Trophoblast cell (in vitro differentiated cells and primary cell): ENCODE measurements around the gene KCNQ1OT1.

Source experiments
- DNase-seq, 2 donors: peaks; one replicate each; pipeline ENCODE4 v3.0.0-alpha.2; 2016
- H2AFZ ChIP-seq: 2 replicates; pipeline ENCODE4 v1.6.1; 2013; ENCODE audit warnings: low read length, moderate library complexity, mild to moderate bottlenecking; ENCODE audit not compliant: insufficient read depth, poor library complexity
- H2AK5ac ChIP-seq: 2 replicates; pipeline ENCODE4 v1.6.1; 2013; ENCODE audit warnings: mild to moderate bottlenecking, low read length
- H2BK120ac ChIP-seq: 2 replicates; pipeline ENCODE4 v1.6.1; 2013; ENCODE audit warnings: low read length, mild to moderate bottlenecking, moderate library complexity; ENCODE audit not compliant: insufficient read depth, poor library complexity
- H2BK12ac ChIP-seq: 2 replicates; pipeline ENCODE4 v1.6.1; 2013; ENCODE audit warnings: mild to moderate bottlenecking, low read length, moderate library complexity
- H2BK5ac ChIP-seq: 2 replicates; pipeline ENCODE4 v1.6.1; 2013; ENCODE audit warnings: low read length, low read depth, moderate library complexity, mild to moderate bottlenecking; ENCODE audit not compliant: poor library complexity
- H3K14ac ChIP-seq: 2 replicates; pipeline ENCODE4 v1.6.1; 2013; ENCODE audit warnings: mild to moderate bottlenecking, low read length
- H3K18ac ChIP-seq: 2 replicates; pipeline ENCODE4 v1.6.1; 2013; ENCODE audit warnings: mild to moderate bottlenecking, low read length
- H3K23ac ChIP-seq: 2 replicates; pipeline ENCODE4 v1.6.1; 2013; ENCODE audit warnings: low read length
- H3K27ac ChIP-seq: 2 replicates; pipeline ENCODE4 v1.5.1; 2013; ENCODE audit warnings: low read depth, mild to moderate bottlenecking, inconsistent platforms, low read length, moderate library complexity
- H3K27me3 ChIP-seq: 2 replicates; pipeline ENCODE4 v1.6.1; 2013; ENCODE audit warnings: inconsistent platforms, mild to moderate bottlenecking, low read length, moderate library complexity; ENCODE audit not compliant: insufficient read depth
- H3K36me3 ChIP-seq, 2 experiments: 1 replicate in 1 of 2; 2 replicates in 1 of 2; pipeline ENCODE4 v1.6.1; 2013; ENCODE audit warnings: low read length in 2 of 2, mild to moderate bottlenecking in 2 of 2, moderate library complexity in 1 of 2; ENCODE audit not compliant: insufficient read depth in 2 of 2, control insufficient read depth in 1 of 2
- H3K4ac ChIP-seq: 2 replicates; pipeline ENCODE4 v1.6.1; 2013; ENCODE audit warnings: low read depth, mild to moderate bottlenecking, low read length, moderate library complexity
- H3K4me1 ChIP-seq, 2 experiments: 1 replicate in 1 of 2; 2 replicates in 1 of 2; pipeline ENCODE4 v1.6.1; 2013; ENCODE audit warnings: low read length in 2 of 2, mild to moderate bottlenecking in 2 of 2, moderate library complexity in 1 of 2; ENCODE audit not compliant: insufficient read depth in 2 of 2, control insufficient read depth in 1 of 2
- H3K4me2 ChIP-seq: 2 replicates; pipeline ENCODE4 v1.6.1; 2013; ENCODE audit warnings: inconsistent platforms, mild to moderate bottlenecking, low read length, moderate library complexity
- H3K4me3 ChIP-seq: 2 replicates; pipeline ENCODE4 v1.5.1; 2013; ENCODE audit warnings: mild to moderate bottlenecking, low read depth, low read length, inconsistent platforms
- H3K79me1 ChIP-seq: one replicate; pipeline ENCODE4 v1.6.1; 2013; ENCODE audit warnings: low read length
- H3K79me2 ChIP-seq: 2 replicates; pipeline ENCODE4 v1.6.1; 2013; ENCODE audit warnings: low read length, mild to moderate bottlenecking; ENCODE audit not compliant: control insufficient read depth, insufficient read depth, poor library complexity
- H3K9ac ChIP-seq: 2 replicates; pipeline ENCODE4 v1.6.1; 2013; ENCODE audit warnings: mild to moderate bottlenecking, low read length
- H3K9me3 ChIP-seq: 2 replicates; pipeline ENCODE4 v1.6.1; 2013; ENCODE audit warnings: low read depth, mild to moderate bottlenecking, control low read depth, inconsistent platforms, low read length; ENCODE audit not compliant: insufficient read depth
- H4K12ac ChIP-seq: 2 replicates; pipeline ENCODE4 v1.6.1; 2013; ENCODE audit warnings: low read depth, mild to moderate bottlenecking, low read length, moderate library complexity
- H4K8ac ChIP-seq: 2 replicates; pipeline ENCODE4 v1.6.1; 2013; ENCODE audit warnings: low read depth, mild to moderate bottlenecking, low read length, moderate library complexity
- H4K91ac ChIP-seq: one replicate; pipeline ENCODE4 v1.6.1; 2013; ENCODE audit warnings: low read depth, mild to moderate bottlenecking, low read length, moderate library complexity
- WGBS: extraction: QIAGEN DNeasy Blood & Tissue Kit; methylation state at CpG from one replicate; pipeline ENCODE4 v1.1.7; 2013; ENCODE audit warnings: missing lambda C conversion rate; ENCODE audit not compliant: insufficient read length, insufficient coverage; ENCODE audit errors: extremely low coverage; 5-methylcytosine and 5-hydroxymethylcytosine counted together

Gene KCNQ1OT1

DNA sequence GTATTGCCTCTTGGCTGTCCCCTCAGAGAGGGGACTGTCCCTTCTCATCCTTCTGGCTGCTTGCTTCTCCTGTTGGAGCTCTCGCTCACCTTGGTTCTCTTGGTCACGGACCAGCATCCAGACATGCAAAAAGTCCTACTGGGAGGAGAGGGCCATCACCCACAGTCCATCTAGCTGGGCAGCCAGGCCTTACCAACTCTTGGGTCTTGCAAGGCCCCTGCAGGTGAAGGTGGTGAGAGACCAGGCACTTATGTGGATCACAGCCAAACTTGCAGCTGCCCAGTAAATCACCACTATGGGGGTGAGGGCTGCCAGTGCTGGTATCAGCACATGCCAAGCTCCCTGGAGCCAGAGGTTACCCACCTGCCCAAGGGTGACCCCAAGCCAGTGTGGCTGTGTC, 36.3 kb downstream of the KCNQ1OT1 start:
- Histone ChIP-seq H2BK120ac (no peak overlapping the region), H4K91ac (no peak overlapping the region), H2AFZ (no peak overlapping the region), H3K79me2 (no peaks in the 10 kb centered on the region), H4K8ac (no peak overlapping the region), H3K4me3 (no peak overlapping the region), H3K36me3 (peaks cover 12 to 15% of the 10 kb centered on the region in 2 experiments), H2AK5ac (no peak overlapping the region), H2BK12ac (no peak overlapping the region), H3K4me2 (no peak overlapping the region), H3K23ac (no peak overlapping the region), H3K27me3 (no peaks in the 10 kb centered on the region), H3K14ac (no peak overlapping the region), H3K9me3 (peaks cover 23% of the 10 kb centered on the region), H3K27ac (no peak overlapping the region), H3K79me1 (no peaks in the 10 kb centered on the region), H4K12ac (no peak overlapping the region), H3K4ac (no peak overlapping the region), H3K9ac (no peak overlapping the region), H3K4me1 (peaks cover 7% of the 10 kb centered on the region in 2 experiments), H3K18ac (no peak overlapping the region), H2BK5ac (no peak overlapping the region)
- DNase-seq: no peak
- WGBS: no CpG with 5 or more reads among the region's 2 CpGs

DNA sequence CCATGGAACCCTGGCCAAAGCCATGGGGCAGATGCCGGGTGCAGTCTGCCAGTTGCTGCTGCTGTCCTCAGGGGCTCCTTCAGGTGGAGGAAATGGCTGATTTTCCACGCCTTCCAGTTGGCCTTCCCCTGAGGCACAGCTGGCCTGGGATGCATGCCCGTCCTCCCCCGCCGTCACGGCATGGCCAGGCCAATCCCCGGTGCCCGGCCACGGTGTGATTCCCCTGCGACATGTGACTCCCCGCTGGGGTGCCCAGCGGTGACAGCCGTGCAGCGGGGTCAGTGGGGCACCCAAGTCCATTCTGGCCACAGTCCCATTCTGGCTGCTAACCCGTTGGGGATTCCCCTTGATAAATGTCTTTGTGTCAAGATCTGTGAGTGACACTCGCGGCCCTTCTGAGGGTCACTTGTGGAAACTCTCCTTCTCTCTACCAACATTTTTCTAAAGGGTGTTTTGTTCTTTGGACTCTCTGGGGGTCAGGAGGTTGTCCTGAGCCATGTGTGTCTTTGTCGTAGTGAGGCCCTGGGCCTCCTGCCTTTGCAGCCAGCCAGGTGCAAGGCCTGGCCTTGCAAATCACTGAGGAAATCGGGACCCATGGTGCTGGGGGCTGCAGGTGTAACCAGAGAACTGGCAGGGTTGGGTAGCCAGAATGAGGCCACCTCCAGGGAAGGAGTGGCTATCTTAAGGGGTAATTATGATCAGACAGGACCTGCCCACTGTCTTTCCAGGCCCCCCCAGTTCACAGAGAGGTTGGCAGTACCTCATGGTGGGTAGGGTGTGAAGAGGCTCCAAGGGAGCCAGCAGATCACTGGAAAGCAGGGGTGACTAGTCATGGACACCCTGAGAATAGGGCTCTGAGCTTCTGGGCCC, 37.1 kb downstream of the KCNQ1OT1 start:
- Histone ChIP-seq H3K4me2 (no peak overlapping the region), H3K18ac (no peak overlapping the region), H3K79me2 (no peaks in the 10 kb centered on the region), H3K23ac (no peak overlapping the region), H3K4me1 (peaks cover 5 to 7% of the 10 kb centered on the region in 2 experiments), H3K27ac (no peak overlapping the region), H3K14ac (no peak overlapping the region), H3K27me3 (no peaks in the 10 kb centered on the region), H3K9ac (no peak overlapping the region), H3K9me3 (peaks cover 23% of the 10 kb centered on the region), H4K91ac (no peak overlapping the region), H3K4me3 (no peak overlapping the region), H2AK5ac (no peak overlapping the region), H2AFZ (no peak overlapping the region), H2BK12ac (no peak overlapping the region), H3K36me3 (peaks cover 10 to 13% of the 10 kb centered on the region in 2 experiments), H2BK5ac (no peak overlapping the region), H3K79me1 (no peaks in the 10 kb centered on the region), H2BK120ac (no peak overlapping the region), H4K12ac (no peak overlapping the region), H4K8ac (no peak overlapping the region), H3K4ac (no peak overlapping the region)
- no CpG with 5 or more reads among the region's 19 CpGs for WGBS
- DNase-seq: no peak

GRCh38 chr11:2662024-2662312, 37.8 kb downstream of the KCNQ1OT1 start:
- no peak overlapping the region for H3K23ac ChIP-seq
- no peak overlapping the region for H3K4me3 ChIP-seq
- no peak overlapping the region for H4K12ac ChIP-seq
- no peak overlapping the region for H2BK5ac ChIP-seq
- H3K4me1 ChIP-seq: peaks cover 5 to 6% of the 10 kb centered on the region in 2 experiments
- no peak overlapping the region for H2AK5ac ChIP-seq
- H3K4me2 ChIP-seq: no peak overlapping the region
- H3K14ac ChIP-seq: no peak overlapping the region
- H3K27ac ChIP-seq: no peak overlapping the region
- no peak overlapping the region for H3K18ac ChIP-seq
- H4K91ac ChIP-seq: no peak overlapping the region
- no peak for DNase-seq
- no peak overlapping the region for H2BK120ac ChIP-seq
- no CpG with 5 or more reads among the region's 5 CpGs for WGBS
- H3K36me3 ChIP-seq: peaks cover 10 to 13% of the 10 kb centered on the region in 2 experiments
- no peak overlapping the region for H2AFZ ChIP-seq
- no peak overlapping the region for H3K4ac ChIP-seq
- no peaks in the 10 kb centered on the region for H3K27me3 ChIP-seq
- no peaks in the 10 kb centered on the region for H3K79me1 ChIP-seq
- H2BK12ac ChIP-seq: no peak overlapping the region
- peaks cover 23% of the 10 kb centered on the region for H3K9me3 ChIP-seq
- H4K8ac ChIP-seq: no peak overlapping the region
- no peak overlapping the region for H3K9ac ChIP-seq
- no peaks in the 10 kb centered on the region for H3K79me2 ChIP-seq

GRCh38 chr11:2661173-2662023, 38.4 kb downstream of the KCNQ1OT1 start:
- no peak overlapping the region for H4K12ac ChIP-seq
- no peak overlapping the region for H3K23ac ChIP-seq
- H3K4me2 ChIP-seq: no peak overlapping the region
- H3K27me3 ChIP-seq: no peaks in the 10 kb centered on the region
- H2BK120ac ChIP-seq: no peak overlapping the region
- no peak overlapping the region for H2BK5ac ChIP-seq
- no CpG with 5 or more reads among the region's 4 CpGs for WGBS
- H3K79me1 ChIP-seq: no peaks in the 10 kb centered on the region
- DNase-seq: no peak
- H2AK5ac ChIP-seq: no peak overlapping the region
- peaks cover 23% of the 10 kb centered on the region for H3K9me3 ChIP-seq
- H4K91ac ChIP-seq: no peak overlapping the region
- H3K14ac ChIP-seq: no peak overlapping the region
- no peak overlapping the region for H3K4me3 ChIP-seq
- H3K79me2 ChIP-seq: no peaks in the 10 kb centered on the region
- H3K27ac ChIP-seq: no peak overlapping the region
- H3K4ac ChIP-seq: no peak overlapping the region
- peaks cover 10 to 13% of the 10 kb centered on the region in 2 experiments for H3K36me3 ChIP-seq
- H2AFZ ChIP-seq: no peak overlapping the region
- no peak overlapping the region for H2BK12ac ChIP-seq
- no peak overlapping the region for H4K8ac ChIP-seq
- no peak overlapping the region for H3K18ac ChIP-seq
- no peak overlapping the region for H3K9ac ChIP-seq
- H3K4me1 ChIP-seq: peaks cover under 1% of the 10 kb centered on the region in 2 experiments
